Measurements from ENCODE around the gene MICAL2. TPM values are rescaled to one million over a fixed set of nuclear protein-coding genes. Genes with fewer than 3 reads are reported as not detected.

Gene MICAL2
- polyA plus RNA-seq, 2 donors: 4.5 to 6.2 TPM

DNA sequence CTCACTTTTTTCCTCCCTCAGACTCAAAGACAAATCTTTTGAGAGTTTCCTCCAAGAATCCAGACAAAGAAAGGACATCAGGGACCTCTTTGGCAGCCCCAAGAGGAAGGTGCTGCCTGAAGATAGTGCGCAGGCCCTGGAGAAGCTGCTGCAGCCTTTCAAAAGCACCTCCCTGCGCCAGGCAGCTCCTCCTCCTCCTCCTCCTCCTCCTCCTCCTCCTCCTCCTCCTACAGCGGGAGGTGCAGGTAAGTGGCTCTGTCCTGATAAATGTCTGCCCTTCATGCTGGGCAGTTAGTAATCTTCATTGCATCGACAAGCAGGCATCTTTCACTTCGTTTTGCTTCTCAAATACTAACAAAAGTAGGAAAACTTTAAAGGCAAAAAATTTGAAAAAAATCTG, 184.2 kb downstream of the MICAL2 start:
- H3K27ac ChIP-seq (ENCODE audit: low read depth in 2 of 2, low read length in 1 of 2): no peak overlapping the region
- H3K27me3 ChIP-seq (ENCODE audit: control insufficient read depth in 1 of 2, insufficient read depth in 2 of 2, low read length in 2 of 2): no peaks in the 10 kb centered on the region
- H3K4me3 ChIP-seq (ENCODE audit: low read depth in 1 of 2, low read length in 2 of 2): no peak overlapping the region
- no peaks in the 10 kb centered on the region for H3K9me3 ChIP-seq (ENCODE audit: control insufficient read depth in 2 of 2, insufficient read depth in 1 of 2, low read depth in 1 of 2, low read length in 1 of 2)
- no peaks in the 10 kb centered on the region for H3K4me1 ChIP-seq (ENCODE audit: control insufficient read depth in 2 of 2, insufficient read depth in 2 of 2, low read length in 1 of 2)
- no peaks in the 10 kb centered on the region for H3K36me3 ChIP-seq (ENCODE audit: control insufficient read depth in 2 of 2, insufficient read depth in 2 of 2, low read length in 1 of 2)
- WGBS, 2 donors: 84 to 86% methylated on average over 4 of the region's 5 CpGs

DNA sequence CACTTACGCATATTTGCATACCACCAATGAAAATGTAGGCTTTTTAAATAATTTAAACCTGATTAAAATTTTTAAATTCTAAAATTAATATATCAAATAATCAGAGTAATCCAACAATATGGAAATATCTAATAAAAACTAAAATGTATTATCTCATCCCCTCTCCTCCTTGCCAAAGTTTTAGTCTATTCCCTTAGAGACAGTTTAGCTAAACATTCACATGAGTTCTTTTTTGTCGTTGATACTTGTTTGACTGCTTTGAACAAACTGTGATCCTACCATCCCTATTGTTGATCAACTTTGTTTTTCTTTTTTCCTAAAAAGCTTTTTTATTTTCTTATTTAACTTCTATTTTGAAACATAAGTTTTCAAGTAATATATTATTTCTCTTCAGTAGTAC, 185.6 kb downstream of the MICAL2 start:
- 73 to 79% methylated on average over 2 of the region's 2 CpGs for WGBS, 2 donors

DNA sequence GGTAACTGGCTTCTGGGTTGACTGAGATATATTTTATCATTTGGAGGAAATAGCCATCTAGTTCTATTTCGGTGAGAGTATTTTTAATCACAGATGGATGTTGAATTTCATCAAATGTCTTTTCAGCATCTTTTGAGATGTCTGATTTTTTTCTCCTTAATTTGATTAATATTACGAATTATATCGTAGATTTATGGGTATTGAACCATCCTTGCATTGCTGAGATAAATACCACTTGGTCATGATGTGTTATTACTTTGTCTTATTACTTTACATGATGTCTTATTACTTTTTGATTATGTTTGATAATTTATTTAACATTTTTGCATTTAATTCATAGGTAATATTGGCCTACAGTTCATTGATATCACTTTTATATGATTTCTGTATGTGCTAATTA, 188.2 kb downstream of the MICAL2 start:
- Histone ChIP-seq H3K27me3 (ENCODE audit: control insufficient read depth in 1 of 2, insufficient read depth in 2 of 2, low read length in 2 of 2) (no peaks in the 10 kb centered on the region), H3K36me3 (ENCODE audit: control insufficient read depth in 2 of 2, insufficient read depth in 2 of 2, low read length in 1 of 2) (no peaks in the 10 kb centered on the region), H3K9me3 (ENCODE audit: control insufficient read depth in 2 of 2, insufficient read depth in 1 of 2, low read depth in 1 of 2, low read length in 1 of 2) (no peaks in the 10 kb centered on the region), H3K4me3 (ENCODE audit: low read depth in 1 of 2, low read length in 2 of 2) (no peak overlapping the region), H3K4me1 (ENCODE audit: control insufficient read depth in 2 of 2, insufficient read depth in 2 of 2, low read length in 1 of 2) (no peaks in the 10 kb centered on the region), H3K27ac (ENCODE audit: low read depth in 2 of 2, low read length in 1 of 2) (no peak overlapping the region)
- 95% methylated on average over 3 of the region's 3 CpGs for WGBS, 2 donors

More for the DNA sequence above, 185.6 kb downstream of the MICAL2 start:
- no peaks in the 10 kb centered on the region for H3K27me3 ChIP-seq (ENCODE audit: control insufficient read depth in 1 of 2, insufficient read depth in 2 of 2, low read length in 2 of 2)
- H3K36me3 ChIP-seq (ENCODE audit: control insufficient read depth in 2 of 2, insufficient read depth in 2 of 2, low read length in 1 of 2): no peaks in the 10 kb centered on the region
- H3K4me3 ChIP-seq (ENCODE audit: low read depth in 1 of 2, low read length in 2 of 2): no peak overlapping the region
- H3K27ac ChIP-seq (ENCODE audit: low read depth in 2 of 2, low read length in 1 of 2): no peak overlapping the region
- no peaks in the 10 kb centered on the region for H3K4me1 ChIP-seq (ENCODE audit: control insufficient read depth in 2 of 2, insufficient read depth in 2 of 2, low read length in 1 of 2)
- no peaks in the 10 kb centered on the region for H3K9me3 ChIP-seq (ENCODE audit: control insufficient read depth in 2 of 2, insufficient read depth in 1 of 2, low read depth in 1 of 2, low read length in 1 of 2)

DNA sequence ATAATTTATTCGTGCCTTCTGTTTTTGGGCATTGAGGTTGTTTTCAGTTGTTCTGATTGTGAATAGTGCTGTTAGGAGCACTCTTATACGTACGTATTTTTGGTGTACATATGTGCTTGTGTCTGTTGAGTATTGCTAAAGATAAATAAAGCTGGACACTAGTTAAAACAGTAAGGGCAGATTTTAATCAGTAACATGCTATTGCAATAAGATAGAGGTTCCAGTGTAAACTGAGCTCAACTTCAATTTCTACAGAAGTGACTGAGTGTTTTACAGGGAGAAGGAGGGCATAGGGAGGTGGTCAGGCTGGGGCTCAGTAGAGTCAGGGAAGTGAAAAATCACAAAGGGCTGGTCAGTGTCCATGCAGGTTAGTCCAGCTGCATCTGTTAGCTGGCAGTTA, 191.0 kb downstream of the MICAL2 start:
- no peaks in the 10 kb centered on the region for H3K27me3 ChIP-seq (ENCODE audit: control insufficient read depth in 1 of 2, insufficient read depth in 2 of 2, low read length in 2 of 2)
- H3K36me3 ChIP-seq (ENCODE audit: control insufficient read depth in 2 of 2, insufficient read depth in 2 of 2, low read length in 1 of 2): no peaks in the 10 kb centered on the region
- WGBS, 2 donors: 89 to 93% methylated on average over 3 of the region's 3 CpGs
- no peaks in the 10 kb centered on the region for H3K9me3 ChIP-seq (ENCODE audit: control insufficient read depth in 2 of 2, insufficient read depth in 1 of 2, low read depth in 1 of 2, low read length in 1 of 2)
- H3K4me3 ChIP-seq (ENCODE audit: low read depth in 1 of 2, low read length in 2 of 2): no peak overlapping the region
- H3K27ac ChIP-seq (ENCODE audit: low read depth in 2 of 2, low read length in 1 of 2): no peak overlapping the region
- no peaks in the 10 kb centered on the region for H3K4me1 ChIP-seq (ENCODE audit: control insufficient read depth in 2 of 2, insufficient read depth in 2 of 2, low read length in 1 of 2)

DNA sequence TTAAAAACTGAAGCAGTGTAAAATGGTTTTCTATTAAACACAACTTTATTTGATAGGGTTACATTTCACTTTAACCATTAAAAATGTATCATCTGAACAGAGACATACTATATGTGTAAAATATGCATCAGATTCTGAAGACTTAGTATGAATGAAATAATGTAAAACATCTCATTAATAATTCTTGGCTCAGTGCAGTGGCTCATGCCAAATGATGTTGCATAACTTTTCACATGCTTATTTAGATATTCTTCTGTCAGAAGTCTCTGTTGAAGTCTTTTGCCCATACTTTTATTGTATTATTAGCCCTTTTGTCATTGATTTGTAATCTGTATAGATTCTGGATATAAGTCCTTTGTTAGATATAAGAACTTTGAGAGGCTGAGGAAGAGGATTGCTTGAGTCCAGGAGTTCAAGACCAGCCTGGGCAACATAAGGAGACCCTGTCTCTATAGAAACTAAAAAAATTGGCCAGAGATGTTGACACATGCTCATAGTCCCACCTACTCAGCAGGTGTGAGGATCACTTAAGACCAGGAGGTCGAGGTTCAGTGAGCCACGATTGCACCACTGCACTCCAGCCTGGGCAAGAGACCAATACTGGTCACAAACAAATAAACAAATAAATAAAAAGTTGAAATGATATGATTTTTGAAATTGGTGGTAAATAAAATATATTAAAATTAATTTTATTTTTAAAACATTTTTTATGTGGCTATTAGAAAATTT, 193.2 kb downstream of the MICAL2 start:
- H3K4me3 ChIP-seq (ENCODE audit: low read depth in 1 of 2, low read length in 2 of 2): no peak overlapping the region
- no peaks in the 10 kb centered on the region for H3K4me1 ChIP-seq (ENCODE audit: control insufficient read depth in 2 of 2, insufficient read depth in 2 of 2, low read length in 1 of 2)
- no peaks in the 10 kb centered on the region for H3K27me3 ChIP-seq (ENCODE audit: control insufficient read depth in 1 of 2, insufficient read depth in 2 of 2, low read length in 2 of 2)
- 75 to 92% methylated on average over 2 of the region's 2 CpGs for WGBS, 2 donors
- H3K36me3 ChIP-seq (ENCODE audit: control insufficient read depth in 2 of 2, insufficient read depth in 2 of 2, low read length in 1 of 2): no peaks in the 10 kb centered on the region
- no peak overlapping the region for H3K27ac ChIP-seq (ENCODE audit: low read depth in 2 of 2, low read length in 1 of 2)
- H3K9me3 ChIP-seq (ENCODE audit: control insufficient read depth in 2 of 2, insufficient read depth in 1 of 2, low read depth in 1 of 2, low read length in 1 of 2): no peaks in the 10 kb centered on the region

DNA sequence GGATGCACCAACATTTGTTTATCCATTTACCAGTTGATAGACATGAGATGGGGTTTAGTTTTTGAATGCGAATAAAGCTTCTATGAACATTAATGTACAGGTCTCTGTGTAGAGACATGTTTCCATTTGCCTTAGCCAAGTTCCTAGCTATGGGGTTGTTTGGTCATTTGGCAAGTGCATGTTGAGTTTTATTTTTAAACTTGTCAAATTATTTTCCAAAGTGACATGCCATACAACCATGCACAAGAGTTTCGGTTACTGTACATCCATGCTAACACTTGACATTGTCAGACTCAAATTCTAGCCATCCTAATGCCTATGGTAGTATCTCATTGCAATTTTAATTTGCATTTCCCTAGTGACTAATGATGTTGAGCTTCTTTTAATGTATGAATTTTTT, 196.4 kb downstream of the MICAL2 start:
- 94 to 95% methylated on average over 2 of the region's 2 CpGs for WGBS, 2 donors
- H3K4me3 ChIP-seq (ENCODE audit: low read depth in 1 of 2, low read length in 2 of 2): no peak overlapping the region

DNA sequence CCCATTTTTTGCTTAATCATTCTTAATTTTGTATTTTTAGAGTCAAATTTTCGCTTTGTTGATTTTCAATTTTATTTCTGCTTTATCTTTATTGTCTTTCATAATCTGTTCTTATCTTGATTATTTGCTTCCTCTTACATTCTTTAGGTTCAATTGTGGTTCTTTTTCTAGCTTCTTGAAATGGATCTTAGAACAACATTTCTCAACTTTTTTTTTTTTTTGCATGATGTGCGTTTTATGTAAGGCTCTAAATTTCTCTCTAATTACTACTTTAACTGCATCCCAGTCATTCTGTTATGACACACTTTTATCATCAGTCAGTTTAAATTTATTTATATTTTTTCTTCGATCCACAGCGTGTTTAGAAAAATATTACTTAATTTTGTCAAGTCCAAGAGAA, 201.7 kb downstream of the MICAL2 start:
- H3K4me3 ChIP-seq (ENCODE audit: low read depth in 1 of 2, low read length in 2 of 2): no peak overlapping the region
- H3K9me3 ChIP-seq (ENCODE audit: control insufficient read depth in 2 of 2, insufficient read depth in 1 of 2, low read depth in 1 of 2, low read length in 1 of 2): no peaks in the 10 kb centered on the region
- 95% methylated on average over 4 of the region's 4 CpGs for WGBS, 2 donors
- H3K4me1 ChIP-seq (ENCODE audit: control insufficient read depth in 2 of 2, insufficient read depth in 2 of 2, low read length in 1 of 2): no peaks in the 10 kb centered on the region
- no peak overlapping the region for H3K27ac ChIP-seq (ENCODE audit: low read depth in 2 of 2, low read length in 1 of 2)
- H3K27me3 ChIP-seq (ENCODE audit: control insufficient read depth in 1 of 2, insufficient read depth in 2 of 2, low read length in 2 of 2): no peaks in the 10 kb centered on the region
- H3K36me3 ChIP-seq (ENCODE audit: control insufficient read depth in 2 of 2, insufficient read depth in 2 of 2, low read length in 1 of 2): no peaks in the 10 kb centered on the region

More for the DNA sequence above, 196.4 kb downstream of the MICAL2 start:
- Histone ChIP-seq H3K9me3 (ENCODE audit: control insufficient read depth in 2 of 2, insufficient read depth in 1 of 2, low read depth in 1 of 2, low read length in 1 of 2) (no peaks in the 10 kb centered on the region), H3K4me1 (ENCODE audit: control insufficient read depth in 2 of 2, insufficient read depth in 2 of 2, low read length in 1 of 2) (no peaks in the 10 kb centered on the region), H3K36me3 (ENCODE audit: control insufficient read depth in 2 of 2, insufficient read depth in 2 of 2, low read length in 1 of 2) (no peaks in the 10 kb centered on the region), H3K27ac (ENCODE audit: low read depth in 2 of 2, low read length in 1 of 2) (no peak overlapping the region), H3K27me3 (ENCODE audit: control insufficient read depth in 1 of 2, insufficient read depth in 2 of 2, low read length in 2 of 2) (no peaks in the 10 kb centered on the region)

Other genes with a start within 250 kb of the MICAL2 start
- gene DKK3, start 102.0 kb upstream of the MICAL2 start, polyA plus RNA-seq: 10 to 100 TPM in 1 of 2 donors, 1 to 10 TPM in 1; 9.7 to 26.7 TPM